ENCODE measurements around the gene MRNIP.

MRNIP gene

DNA sequence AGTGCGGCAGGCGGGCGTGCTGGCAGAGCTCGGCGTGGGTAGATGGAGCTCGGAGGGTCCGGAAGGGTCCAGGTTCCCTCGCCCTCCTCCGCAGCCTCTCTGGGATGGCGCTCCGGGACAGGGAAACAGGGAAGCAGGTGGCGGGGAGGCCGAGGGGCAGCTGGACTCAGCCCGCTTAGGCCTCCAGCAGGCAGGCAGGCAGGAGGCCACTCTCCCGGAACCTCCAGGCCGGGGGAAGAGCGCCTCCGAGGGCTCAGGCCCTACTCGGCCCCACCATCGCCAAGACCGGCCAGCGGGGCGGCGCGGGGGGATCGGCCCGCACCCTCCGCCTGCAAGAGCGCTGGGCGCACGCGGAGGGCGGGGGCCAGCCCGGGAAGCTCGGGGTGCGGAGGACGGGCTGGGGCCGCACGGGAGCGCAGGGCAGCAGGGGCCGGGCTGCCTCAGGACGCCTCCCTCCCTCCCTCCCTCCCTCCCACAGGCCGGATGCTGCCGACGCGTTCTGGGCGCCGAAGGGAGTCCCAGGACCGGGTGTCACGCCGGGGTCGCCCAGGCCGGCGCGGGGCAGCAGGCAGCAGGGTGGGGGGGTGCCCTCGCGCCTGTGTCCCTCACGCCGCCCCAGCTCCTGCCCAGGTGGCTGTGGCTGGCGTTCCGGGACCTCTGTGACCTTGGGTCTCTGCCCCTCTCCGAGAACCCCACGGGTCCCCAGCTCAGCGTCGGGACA lies 52.9 kb downstream of the MRNIP start:
- DNase-seq (ENCODE audit: extremely low read depth, insufficient read length), result peak; percentile 65
- TF ChIP-seq, protein P1, sequence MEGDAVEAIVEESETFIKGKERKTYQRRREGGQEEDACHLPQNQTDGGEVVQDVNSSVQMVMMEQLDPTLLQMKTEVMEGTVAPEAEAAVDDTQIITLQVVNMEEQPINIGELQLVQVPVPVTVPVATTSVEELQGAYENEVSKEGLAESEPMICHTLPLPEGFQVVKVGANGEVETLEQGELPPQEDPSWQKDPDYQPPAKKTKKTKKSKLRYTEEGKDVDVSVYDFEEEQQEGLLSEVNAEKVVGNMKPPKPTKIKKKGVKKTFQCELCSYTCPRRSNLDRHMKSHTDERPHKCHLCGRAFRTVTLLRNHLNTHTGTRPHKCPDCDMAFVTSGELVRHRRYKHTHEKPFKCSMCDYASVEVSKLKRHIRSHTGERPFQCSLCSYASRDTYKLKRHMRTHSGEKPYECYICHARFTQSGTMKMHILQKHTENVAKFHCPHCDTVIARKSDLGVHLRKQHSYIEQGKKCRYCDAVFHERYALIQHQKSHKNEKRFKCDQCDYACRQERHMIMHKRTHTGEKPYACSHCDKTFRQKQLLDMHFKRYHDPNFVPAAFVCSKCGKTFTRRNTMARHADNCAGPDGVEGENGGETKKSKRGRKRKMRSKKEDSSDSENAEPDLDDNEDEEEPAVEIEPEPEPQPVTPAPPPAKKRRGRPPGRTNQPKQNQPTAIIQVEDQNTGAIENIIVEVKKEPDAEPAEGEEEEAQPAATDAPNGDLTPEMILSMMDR (IDR thresholded peaks at IDR 0.05; ENCODE audit: insufficient read depth, low read length, poor library complexity, severe bottlenecking), result no peak
- Histone ChIP-seq H3K36me3 (ENCODE audit: control insufficient read depth, insufficient read depth, low read length) (peaks cover 2% of the 10 kb centered on the region), H3K4me3 (replicated peaks; ENCODE audit: low read depth, low read length) (peak overlapping the region; percentile 86), H3K27me3 (replicated peaks; ENCODE audit: control insufficient read depth, insufficient read depth, low read length) (no peaks in the 10 kb centered on the region)

DNA sequence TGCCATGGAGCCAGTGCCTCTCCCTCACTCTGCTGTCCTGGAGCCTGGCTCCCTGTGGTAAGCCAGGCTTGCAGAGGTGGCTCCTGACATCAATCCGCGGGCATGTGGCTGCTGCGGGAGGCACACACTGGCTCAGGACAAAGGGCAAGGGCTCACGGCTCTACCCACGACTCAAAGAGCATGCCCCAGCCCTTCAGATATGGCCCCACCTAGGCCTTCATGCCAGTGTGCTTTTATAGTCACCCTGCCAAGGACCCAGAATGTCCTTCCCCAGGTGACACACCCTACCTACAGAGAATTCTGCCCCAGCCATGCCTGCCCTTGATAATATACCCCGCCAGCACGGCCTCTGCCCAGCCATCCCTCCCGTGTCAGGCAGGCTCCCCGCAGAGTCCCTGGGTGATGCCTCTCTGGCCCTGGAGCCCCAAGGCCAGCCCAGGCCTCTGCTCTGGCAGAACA lies 53.5 kb downstream of the MRNIP start:
- H3K4me3 ChIP-seq (replicated peaks; ENCODE audit: low read depth, low read length), result peak overlapping the region; percentile 86
- no peaks in the 10 kb centered on the region for H3K27me3 ChIP-seq (replicated peaks; ENCODE audit: control insufficient read depth, insufficient read depth, low read length)
- TF ChIP-seq, protein P1 (IDR thresholded peaks at IDR 0.05; ENCODE audit: insufficient read depth, low read length, poor library complexity, severe bottlenecking), result no peak
- H3K36me3 ChIP-seq (ENCODE audit: control insufficient read depth, insufficient read depth, low read length), result peaks cover 2% of the 10 kb centered on the region
- no peak for DNase-seq (ENCODE audit: extremely low read depth, insufficient read length)

DNA sequence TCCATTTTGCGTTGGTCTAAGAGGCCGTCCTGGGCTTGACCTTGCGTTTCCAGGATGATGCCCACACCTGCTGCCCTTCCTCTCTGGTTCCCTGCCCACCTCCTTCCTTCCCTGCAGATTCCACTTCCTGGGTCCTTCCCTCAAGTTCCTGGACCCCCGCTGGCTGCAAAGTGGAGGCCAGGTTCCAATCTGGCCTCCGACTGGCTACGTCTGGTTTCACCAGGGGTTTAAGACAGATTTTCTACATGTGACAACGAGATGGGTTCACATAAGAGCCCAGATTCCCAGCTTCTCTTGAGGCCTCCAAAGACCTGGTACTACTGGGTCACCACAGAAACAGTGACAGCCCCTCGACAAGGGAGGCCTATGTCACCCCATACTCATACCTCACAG lies 54.1 kb downstream of the MRNIP start:
- TF ChIP-seq, protein P1 (IDR thresholded peaks at IDR 0.05; ENCODE audit: insufficient read depth, low read length, poor library complexity, severe bottlenecking), result no peak
- H3K36me3 ChIP-seq (ENCODE audit: control insufficient read depth, insufficient read depth, low read length), result peaks cover 6% of the 10 kb centered on the region
- no peak overlapping the region for H3K4me3 ChIP-seq (replicated peaks; ENCODE audit: low read depth, low read length)
- DNase-seq (ENCODE audit: extremely low read depth, insufficient read length), result no peak
- no peaks in the 10 kb centered on the region for H3K27me3 ChIP-seq (replicated peaks; ENCODE audit: control insufficient read depth, insufficient read depth, low read length)

DNA sequence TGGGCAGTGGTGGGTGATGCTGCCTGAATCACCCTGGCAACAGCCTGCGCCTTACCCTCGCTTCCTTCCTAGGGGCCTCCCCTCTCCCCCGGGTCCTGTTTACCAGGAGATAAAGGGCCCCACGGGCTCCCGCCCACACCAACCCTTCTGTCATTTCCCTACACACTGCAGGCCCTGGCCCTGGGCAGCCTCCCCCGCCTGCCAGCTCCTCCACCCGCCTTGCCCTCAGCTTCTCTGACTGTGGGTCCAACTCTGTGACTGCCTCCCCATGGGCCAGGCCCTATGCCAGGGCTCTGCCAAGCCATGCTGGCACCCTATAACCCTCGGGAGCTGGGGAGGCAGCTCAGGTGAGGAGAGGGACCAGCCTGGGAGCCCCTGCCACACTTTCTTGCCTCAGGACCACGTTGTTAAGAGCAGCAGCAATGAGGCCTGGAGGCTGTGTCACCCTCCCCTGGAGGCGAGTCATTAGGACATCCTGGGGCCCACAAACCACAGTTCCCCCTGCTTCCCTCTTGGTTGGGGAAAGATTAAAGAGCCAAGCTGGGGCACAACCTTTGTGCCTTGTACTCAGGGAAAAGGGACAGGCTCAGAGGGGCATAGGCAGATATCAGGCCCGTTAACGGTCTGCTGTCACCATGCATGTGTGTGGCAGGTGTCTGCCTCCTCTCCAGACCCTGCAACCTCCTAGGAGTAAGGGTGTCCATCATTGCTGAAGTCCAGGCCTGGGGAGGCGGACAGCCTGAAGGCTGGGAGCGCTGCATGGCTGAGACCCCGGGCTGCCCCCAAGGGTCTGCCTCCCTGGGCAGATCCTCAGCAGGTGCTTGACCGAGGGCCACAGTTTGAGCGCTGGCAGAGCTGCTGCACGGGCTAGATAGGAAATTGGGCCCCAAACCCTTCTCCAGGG lies 54.7 kb downstream of the MRNIP start:
- peaks cover 7% of the 10 kb centered on the region for H3K36me3 ChIP-seq (ENCODE audit: control insufficient read depth, insufficient read depth, low read length)
- H3K4me3 ChIP-seq (replicated peaks; ENCODE audit: low read depth, low read length), result no peak overlapping the region
- DNase-seq (ENCODE audit: extremely low read depth, insufficient read length), result no peak
- no peaks in the 10 kb centered on the region for H3K27me3 ChIP-seq (replicated peaks; ENCODE audit: control insufficient read depth, insufficient read depth, low read length)
- TF ChIP-seq, protein P1 (IDR thresholded peaks at IDR 0.05; ENCODE audit: insufficient read depth, low read length, poor library complexity, severe bottlenecking), result no peak

DNA sequence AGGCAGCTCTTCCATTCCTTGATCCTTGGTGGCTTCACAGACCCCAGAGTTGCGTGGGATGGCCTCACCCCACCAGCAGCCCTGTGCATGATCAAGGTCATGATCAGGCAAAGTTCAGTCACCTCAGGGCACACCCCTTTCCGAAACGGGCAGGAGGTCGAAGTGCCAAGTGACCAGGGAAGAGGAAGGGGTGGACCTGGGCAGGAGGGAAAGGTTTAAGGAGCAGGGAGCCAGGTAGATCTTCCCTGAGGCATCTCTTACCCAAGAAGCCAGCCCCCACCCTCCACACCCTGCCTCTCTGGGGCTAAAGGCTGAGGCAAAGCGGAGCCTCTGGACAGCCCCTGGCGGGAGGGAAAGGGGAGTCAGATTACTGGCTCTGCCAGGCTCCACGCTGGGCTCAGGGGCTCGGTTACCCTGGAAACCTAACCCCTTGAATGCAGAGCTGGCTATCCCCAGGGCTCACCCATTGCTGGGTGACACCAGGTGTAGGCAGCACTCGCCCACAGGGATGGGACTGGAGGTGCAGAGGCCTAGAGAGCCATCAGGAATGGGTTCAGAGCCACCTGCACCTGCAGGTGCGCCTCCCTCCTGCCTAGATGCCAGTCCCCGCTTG lies 55.6 kb downstream of the MRNIP start:
- DNase-seq (ENCODE audit: extremely low read depth, insufficient read length), result no peak
- H3K4me3 ChIP-seq (replicated peaks; ENCODE audit: low read depth, low read length), result no peak overlapping the region
- peaks cover 14% of the 10 kb centered on the region for H3K36me3 ChIP-seq (ENCODE audit: control insufficient read depth, insufficient read depth, low read length)
- TF ChIP-seq, protein P1 (IDR thresholded peaks at IDR 0.05; ENCODE audit: insufficient read depth, low read length, poor library complexity, severe bottlenecking), result no peak
- no peaks in the 10 kb centered on the region for H3K27me3 ChIP-seq (replicated peaks; ENCODE audit: control insufficient read depth, insufficient read depth, low read length)
